GM21367 (cell line): ENCODE results near the gene ZNF575.
A peak's percentile ranks its signal among the peaks of the same experiment; 100 is the strongest.
"Not testable (repeated sequence)": the region's sequence is repeated elsewhere in the genome, so short reads cannot be mapped to it uniquely, and the experiment has no call there.

Source experiments
- ATAC-seq: cut with Tn5 transposase; IDR thresholded peaks from one replicate; pipeline ENCODE4 v1.9.1; 2021; ENCODE audit not compliant: unreplicated experiment

Gene ZNF575

GRCh38 chr19:43510713-43511112 lies 22.3 kb upstream of the ZNF575 start:
- no peak for ATAC-seq

DNA sequence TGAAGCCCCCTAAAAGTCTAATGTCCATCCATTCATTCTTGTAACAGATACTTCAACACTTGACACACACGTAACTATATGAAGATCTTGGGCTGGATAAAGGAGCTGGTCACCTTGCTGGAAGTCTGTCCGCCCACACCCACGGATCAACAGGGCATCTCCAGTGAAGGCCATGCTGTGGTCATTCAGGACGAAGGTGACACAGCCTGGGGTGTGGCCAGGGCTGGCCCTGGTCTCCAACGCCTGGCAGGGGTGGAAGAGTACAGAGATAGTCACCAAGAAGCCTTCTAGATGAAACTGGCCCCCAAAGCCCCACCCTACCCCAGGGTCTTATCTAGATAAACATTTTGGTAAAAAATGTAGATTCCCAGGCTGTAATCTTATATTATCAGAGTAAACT lies 21.7 kb upstream of the ZNF575 start:
- ATAC-seq, result no peak

DNA sequence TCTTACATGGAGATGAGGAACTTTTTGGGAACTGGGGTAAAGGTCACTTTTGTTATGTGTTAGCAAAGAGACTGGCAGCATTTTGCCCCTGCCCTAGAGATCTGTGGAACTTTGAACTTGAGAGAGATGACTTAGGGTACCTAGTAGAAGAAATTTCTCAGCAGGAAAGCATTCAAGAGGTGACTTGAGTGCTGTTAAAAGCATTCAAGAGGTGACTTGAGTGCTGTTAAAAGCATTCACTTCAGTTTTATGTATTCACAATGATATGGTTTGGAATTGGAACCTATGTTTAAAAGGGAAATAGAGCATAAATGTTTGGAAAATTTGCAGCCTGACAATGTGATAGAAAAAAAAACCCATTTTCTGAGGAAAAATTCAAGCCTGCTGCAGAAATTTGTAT lies 20.6 kb upstream of the ZNF575 start:
- not testable (repeated sequence) for ATAC-seq

- no peak for ATAC-seq
Observed at GRCh38 chr19:43518051-43518450, 14.9 kb upstream of the ZNF575 start.

DNA sequence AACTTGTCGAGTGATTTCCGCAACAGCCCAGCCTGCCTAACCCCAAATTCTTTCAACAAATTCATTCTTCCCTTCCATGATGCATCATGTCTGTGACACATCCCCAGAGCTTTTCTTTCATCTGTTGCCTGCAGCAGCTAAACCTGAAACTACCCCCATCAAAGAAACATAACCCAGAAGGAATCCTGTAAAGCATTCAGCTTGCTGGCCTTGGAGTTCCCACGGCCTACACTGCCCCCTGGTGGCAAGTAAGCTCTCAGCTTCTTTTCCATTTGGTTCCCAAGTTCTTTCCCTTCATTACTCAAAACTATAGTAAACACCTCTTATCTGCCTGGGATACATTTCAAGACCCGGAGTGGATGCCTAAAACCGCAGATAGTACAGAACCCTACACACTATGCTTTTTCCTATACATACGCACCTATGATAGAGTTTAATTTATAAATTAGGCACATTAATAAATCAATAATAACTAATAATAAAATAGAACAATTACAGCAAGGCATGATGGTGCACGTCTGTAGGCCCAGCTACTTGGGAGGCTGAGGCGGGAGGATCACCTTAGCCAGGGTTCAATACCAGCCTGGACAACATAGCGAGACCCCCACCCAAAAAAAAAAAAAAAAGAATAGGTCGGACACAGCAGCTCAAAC lies 13.4 kb upstream of the ZNF575 start:
- ATAC-seq, result no peak

DNA sequence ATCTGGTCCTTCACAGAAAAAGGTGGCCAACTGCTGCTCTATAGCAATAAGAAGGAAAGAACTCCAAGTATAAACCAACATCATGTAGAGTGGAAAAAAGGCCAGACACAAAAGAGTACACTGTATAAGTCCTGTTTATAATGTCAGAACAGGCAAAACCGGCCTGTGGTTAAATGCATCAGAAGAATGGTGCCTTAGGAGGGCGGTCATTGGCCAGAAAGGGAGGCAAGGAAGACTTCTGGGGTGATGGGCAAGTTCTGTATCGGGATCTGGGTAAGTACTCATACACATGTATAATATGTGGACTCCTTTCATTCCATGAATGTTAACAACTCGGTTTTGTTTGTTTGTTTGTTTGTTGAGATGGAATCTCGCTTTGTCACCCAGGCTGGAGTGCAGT lies 10.1 kb upstream of the ZNF575 start:
- no peak for ATAC-seq

- not testable (repeated sequence) for ATAC-seq
Observed at GRCh38 chr19:43523696-43524095, 9.3 kb upstream of the ZNF575 start.

- ATAC-seq, result peak; percentile 45
Observed at GRCh38 chr19:43524922-43525835, 7.8 kb upstream of the ZNF575 start.

- no peak for ATAC-seq
Observed at GRCh38 chr19:43525836-43526771, 6.9 kb upstream of the ZNF575 start.

GRCh38 chr19:43526884-43527859 lies 5.8 kb upstream of the ZNF575 start, which contains the start of gene ETHE1:
Gene ETHE1 (minus strand): TSS chr19:43527201. CDS start chr19:43527177, 24 bp downstream.
- no peak for ATAC-seq

GRCh38 chr19:43527860-43528622 lies 4.9 kb upstream of the ZNF575 start:
- ATAC-seq, result no peak

- ATAC-seq, result no peak
Observed at GRCh38 chr19:43532571-43532961, 422 bp upstream of the ZNF575 start.

DNA sequence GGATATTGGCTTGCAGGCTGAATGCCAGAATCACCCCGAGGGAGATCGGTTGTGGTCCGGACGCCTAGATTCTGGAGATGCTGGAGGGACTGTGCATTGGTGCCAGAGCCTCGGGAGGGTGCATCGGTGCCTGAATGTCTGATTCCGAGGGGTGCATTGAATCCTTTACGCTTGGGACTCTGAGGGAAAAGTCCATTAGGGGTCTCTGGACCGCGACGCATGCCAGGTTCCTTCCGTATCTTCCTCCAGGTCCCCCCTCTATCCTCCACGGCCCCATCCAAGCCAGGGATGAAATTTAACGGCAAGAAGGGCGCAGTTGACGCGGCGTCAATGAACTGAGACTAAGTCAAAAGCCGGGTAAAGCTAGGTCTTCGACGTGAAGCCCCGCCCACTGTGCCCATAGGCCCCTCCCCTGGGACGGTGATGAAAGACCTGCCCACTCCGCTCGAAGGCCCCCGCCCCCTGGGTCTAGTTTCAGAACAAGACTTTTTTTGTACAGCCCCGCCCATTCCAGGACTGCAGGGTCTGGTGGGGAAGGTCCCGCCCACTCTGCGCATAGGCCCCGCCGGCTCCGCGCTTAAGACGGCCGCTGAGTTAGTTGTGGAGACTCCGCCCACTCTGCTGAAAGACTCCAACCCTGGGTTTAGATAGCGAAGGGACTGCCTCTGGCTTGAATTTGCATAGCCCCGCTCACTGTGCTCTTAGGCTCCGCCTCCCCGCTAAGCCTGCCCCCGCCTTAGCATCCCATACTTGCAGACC lies 737 bp downstream of the ZNF575 start:
- ATAC-seq, result peak; percentile 47

DNA sequence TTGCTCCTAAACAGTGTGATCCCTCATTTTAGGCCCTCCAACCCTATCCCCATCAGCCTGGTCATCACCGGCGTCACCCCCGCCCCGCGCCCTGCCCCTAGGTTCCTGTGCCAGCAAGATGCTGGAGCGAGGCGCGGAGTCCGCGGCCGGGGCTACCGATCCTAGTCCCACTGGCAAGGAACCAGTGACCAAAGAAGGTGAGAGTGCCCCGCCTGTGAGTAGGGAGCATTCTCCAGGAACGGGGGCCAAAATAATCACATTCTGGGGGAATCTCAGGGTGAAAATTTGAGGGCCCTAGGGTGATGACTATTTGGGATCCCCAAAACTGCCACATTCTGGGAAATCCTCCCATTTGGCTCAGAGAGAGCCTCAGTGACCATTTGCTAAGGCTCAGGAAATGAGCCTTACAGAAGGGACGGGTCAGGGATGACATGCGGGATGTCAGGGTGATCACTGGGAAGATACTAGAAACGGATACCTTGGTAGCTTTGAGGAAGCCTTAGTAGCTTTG lies 1.4 kb downstream of the ZNF575 start:
- no peak for ATAC-seq

DNA sequence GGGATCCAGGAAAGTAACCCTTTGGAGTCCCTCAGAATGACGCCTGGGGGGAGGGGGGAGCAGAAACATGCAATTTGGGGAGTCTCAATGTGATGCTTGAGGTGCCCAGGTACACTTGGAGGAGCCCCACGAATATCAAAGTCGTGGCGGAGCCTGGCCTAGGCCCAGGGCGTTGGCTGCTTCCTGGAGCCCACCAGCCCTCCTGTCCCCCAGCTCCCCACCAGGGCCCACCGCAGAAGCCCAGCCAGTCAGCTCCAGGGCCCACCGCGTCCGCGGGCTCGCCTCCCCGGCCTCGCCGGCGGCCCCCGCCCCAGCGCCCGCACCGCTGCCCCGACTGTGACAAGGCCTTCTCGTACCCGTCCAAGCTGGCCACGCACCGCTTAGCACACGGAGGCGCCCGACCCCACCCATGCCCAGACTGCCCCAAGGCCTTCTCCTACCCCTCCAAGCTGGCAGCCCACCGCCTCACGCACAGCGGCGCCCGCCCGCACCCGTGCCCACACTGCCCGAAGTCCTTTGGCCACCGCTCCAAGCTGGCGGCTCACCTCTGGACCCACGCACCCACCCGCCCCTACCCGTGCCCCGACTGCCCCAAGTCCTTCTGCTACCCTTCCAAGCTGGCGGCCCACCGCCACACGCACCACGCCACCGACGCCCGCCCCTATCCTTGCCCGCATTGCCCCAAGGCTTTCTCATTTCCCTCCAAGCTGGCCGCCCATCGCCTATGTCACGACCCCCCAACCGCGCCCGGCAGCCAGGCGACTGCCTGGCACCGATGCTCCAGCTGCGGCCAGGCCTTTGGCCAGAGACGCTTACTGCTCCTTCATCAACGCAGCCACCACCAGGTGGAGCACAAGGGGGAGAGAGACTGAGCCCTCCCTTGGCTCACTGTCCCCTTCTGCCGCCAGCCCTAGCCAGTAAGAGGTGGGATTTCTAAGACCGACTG lies 2.1 kb downstream of the ZNF575 start:
- no peak for ATAC-seq

DNA sequence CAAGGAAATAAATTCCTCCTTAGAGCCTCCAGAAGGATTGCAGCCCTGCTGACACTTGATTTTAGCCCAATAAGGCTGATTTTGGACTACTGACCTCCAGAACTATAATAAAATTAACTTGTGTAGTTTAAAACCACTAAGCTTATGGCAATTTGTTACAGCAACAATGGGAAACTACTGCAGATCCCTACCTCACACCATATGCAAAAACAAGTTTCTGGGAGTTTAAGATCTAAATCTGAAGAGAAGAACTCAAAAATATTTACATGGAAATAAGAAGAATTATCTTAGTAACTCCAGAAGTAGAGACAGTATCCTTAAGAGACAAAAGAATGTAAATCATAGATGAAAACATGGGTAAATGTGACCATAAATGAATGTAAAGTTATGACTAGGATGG lies 5.9 kb downstream of the ZNF575 start:
- ATAC-seq, result no peak

DNA sequence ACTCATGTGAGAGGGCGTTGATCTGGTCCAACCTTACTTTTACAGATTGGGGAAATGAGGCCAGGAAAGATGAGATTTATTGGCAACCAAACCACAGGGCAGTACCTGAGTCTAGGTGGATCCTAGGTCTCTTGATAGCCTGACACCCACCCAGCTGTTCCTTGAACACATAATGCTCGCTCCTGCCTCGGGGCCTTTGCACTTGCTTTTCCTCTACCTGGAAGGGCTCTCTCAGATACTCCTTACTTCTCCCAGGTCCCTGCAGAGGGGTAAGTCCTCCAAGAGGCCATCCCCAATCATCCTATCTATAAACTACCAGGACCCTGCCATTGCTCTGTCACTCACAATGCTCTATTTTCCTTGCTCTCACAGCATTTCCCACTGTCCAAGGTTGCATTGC lies 7.4 kb downstream of the ZNF575 start:
- no peak for ATAC-seq
